Measurements from ENCODE around the gene THBS3. TPM values are rescaled to one million over a fixed set of nuclear protein-coding genes. Genes with fewer than 3 reads are reported as not detected.

Gene THBS3
- total and polyA plus RNA-seq, 9 of the 15 experiments (the other 6 are each of a cell fraction or from before 2014, with no cell fraction given) = 0.59 to 8.3 (median 3.2) TPM

DNA sequence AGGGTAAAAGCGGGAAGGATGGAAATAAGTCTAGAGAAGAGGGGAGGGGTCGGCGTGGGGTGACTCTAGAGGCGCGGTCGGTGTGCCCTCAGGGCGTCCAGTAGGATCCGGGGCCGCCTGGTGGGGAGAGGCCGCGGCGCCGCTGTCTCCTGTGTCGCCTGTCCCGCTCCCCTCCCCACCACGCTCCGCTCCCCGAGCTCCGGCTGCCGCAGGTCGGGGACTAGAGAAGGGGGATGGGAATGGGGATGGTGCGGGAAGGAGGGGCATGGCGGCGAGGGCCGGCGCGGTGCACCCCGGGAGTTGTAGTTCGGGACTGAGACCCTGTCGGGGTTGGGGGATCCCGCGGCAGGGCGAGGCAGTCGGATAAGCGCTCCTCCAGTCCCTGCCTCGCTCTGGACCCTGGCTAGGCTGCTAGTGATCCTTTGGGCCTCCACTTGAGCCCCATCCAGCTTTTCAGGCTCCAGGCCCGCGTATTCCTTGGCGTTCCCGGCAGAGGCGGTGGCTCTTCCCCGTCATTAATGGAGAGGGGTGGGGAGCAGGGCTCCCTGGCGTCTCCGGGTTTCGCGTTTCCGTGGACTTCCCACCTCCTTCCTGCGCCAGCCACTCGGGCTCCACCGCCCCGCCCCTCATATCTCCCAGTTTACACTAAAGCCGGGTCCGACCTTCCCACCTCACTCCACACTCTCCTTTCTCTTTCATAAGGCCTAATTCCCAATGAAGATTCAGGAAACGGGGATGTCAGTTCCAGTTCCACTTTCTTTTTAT lies 47.7 kb upstream of the THBS3 start, which contains the start of gene ENTREP3 (continued):
- TF ChIP-seq, protein P1, sequence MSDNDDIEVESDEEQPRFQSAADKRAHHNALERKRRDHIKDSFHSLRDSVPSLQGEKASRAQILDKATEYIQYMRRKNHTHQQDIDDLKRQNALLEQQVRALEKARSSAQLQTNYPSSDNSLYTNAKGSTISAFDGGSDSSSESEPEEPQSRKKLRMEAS (CRISPR knock-in tag; IDR thresholded peaks at IDR 0.05) = peak; percentile 60; the same call in 1 of the 2 replicates
- TF ChIP-seq, protein P2, sequence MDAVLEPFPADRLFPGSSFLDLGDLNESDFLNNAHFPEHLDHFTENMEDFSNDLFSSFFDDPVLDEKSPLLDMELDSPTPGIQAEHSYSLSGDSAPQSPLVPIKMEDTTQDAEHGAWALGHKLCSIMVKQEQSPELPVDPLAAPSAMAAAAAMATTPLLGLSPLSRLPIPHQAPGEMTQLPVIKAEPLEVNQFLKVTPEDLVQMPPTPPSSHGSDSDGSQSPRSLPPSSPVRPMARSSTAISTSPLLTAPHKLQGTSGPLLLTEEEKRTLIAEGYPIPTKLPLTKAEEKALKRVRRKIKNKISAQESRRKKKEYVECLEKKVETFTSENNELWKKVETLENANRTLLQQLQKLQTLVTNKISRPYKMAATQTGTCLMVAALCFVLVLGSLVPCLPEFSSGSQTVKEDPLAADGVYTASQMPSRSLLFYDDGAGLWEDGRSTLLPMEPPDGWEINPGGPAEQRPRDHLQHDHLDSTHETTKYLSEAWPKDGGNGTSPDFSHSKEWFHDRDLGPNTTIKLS (IDR thresholded peaks at IDR 0.05; ENCODE audit: borderline replicate concordance, low read depth) = peak; percentile 61; the same call in 1 of the 2 replicates
- TF ChIP-seq NR2C2 (CRISPR knock-in tag; IDR thresholded peaks at IDR 0.05) (0 out of 2 replicates have a peak, but pooled peaks have one; percentile 14), NR2C2 (tag; IDR thresholded peaks at IDR 0.05) (peak; percentile 44; the same call in 1 of the 2 replicates), JUN (IDR thresholded peaks at IDR 0.05; ENCODE audit: borderline replicate concordance, low read depth, low read length) (0 out of 2 replicates have a peak, but pooled peaks have one; percentile 6), JUN (CRISPR knock-in tag; IDR thresholded peaks at IDR 0.05; ENCODE audit: borderline replicate concordance) (no peak), MTA3 (IDR thresholded peaks at IDR 0.05; ENCODE audit: borderline replicate concordance) (peak; percentile 27; the same call in 1 of the 2 replicates), POLR2A (conservative IDR thresholded peaks at IDR 0.05) (peak; percentile 61), ZNF121 (CRISPR knock-in tag; conservative IDR thresholded peaks at IDR 0.05) (no peak), MTA2 (IDR thresholded peaks at IDR 0.05; ENCODE audit: low read depth) (no peak), GABPA (tag; conservative IDR thresholded peaks at IDR 0.05; ENCODE audit: low read depth) (peak; percentile 63), MAZ (CRISPR knock-in tag; conservative IDR thresholded peaks at IDR 0.05 in 1 of 2, IDR thresholded peaks at IDR 0.05 in 1 of 2) (peak; percentile 83 to 93), ZNF695 (CRISPR knock-in tag; IDR thresholded peaks at IDR 0.05) (no peak)
